ENCODE results near the gene TEAD3.

DNA sequence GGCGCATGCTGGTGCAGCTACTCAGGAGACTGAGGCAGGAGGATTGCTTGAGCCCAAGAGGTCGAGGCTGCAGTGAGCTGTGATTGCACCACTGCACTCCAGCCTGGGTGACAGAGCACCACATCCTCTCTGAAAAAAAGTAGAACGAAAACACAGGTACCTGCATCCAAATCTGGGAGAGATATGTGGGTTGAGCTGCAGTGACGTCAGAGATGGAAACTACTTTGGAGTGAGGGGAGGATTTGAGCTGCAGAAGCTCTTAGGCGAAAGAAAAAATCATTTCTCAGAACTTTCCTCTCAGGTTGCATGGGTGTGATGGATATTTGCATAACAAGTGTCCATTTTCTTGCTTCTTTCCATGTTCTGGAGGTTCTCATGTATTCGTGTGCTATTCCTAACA lies 19.8 kb upstream of the TEAD3 start:
- TF ChIP-seq TP53 (CRISPR knock-in tag; IDR thresholded peaks at IDR 0.05) = no peak
- TF ChIP-seq, protein P1, sequence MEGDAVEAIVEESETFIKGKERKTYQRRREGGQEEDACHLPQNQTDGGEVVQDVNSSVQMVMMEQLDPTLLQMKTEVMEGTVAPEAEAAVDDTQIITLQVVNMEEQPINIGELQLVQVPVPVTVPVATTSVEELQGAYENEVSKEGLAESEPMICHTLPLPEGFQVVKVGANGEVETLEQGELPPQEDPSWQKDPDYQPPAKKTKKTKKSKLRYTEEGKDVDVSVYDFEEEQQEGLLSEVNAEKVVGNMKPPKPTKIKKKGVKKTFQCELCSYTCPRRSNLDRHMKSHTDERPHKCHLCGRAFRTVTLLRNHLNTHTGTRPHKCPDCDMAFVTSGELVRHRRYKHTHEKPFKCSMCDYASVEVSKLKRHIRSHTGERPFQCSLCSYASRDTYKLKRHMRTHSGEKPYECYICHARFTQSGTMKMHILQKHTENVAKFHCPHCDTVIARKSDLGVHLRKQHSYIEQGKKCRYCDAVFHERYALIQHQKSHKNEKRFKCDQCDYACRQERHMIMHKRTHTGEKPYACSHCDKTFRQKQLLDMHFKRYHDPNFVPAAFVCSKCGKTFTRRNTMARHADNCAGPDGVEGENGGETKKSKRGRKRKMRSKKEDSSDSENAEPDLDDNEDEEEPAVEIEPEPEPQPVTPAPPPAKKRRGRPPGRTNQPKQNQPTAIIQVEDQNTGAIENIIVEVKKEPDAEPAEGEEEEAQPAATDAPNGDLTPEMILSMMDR (IDR thresholded peaks at IDR 0.05) = no peak
- TF ChIP-seq, protein P2, sequence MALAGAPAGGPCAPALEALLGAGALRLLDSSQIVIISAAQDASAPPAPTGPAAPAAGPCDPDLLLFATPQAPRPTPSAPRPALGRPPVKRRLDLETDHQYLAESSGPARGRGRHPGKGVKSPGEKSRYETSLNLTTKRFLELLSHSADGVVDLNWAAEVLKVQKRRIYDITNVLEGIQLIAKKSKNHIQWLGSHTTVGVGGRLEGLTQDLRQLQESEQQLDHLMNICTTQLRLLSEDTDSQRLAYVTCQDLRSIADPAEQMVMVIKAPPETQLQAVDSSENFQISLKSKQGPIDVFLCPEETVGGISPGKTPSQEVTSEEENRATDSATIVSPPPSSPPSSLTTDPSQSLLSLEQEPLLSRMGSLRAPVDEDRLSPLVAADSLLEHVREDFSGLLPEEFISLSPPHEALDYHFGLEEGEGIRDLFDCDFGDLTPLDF (CRISPR knock-in tag; IDR thresholded peaks at IDR 0.05) = no peak
- TF ChIP-seq, protein P3, sequence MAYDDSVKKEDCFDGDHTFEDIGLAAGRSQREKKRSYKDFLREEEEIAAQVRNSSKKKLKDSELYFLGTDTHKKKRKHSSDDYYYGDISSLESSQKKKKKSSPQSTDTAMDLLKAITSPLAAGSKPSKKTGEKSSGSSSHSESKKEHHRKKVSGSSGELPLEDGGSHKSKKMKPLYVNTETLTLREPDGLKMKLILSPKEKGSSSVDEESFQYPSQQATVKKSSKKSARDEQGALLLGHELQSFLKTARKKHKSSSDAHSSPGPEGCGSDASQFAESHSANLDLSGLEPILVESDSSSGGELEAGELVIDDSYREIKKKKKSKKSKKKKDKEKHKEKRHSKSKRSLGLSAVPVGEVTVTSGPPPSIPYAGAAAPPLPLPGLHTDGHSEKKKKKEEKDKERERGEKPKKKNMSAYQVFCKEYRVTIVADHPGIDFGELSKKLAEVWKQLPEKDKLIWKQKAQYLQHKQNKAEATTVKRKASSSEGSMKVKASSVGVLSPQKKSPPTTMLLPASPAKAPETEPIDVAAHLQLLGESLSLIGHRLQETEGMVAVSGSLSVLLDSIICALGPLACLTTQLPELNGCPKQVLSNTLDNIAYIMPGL (CRISPR knock-in tag; IDR thresholded peaks at IDR 0.05) = no peak
- TF ChIP-seq, protein P4, sequence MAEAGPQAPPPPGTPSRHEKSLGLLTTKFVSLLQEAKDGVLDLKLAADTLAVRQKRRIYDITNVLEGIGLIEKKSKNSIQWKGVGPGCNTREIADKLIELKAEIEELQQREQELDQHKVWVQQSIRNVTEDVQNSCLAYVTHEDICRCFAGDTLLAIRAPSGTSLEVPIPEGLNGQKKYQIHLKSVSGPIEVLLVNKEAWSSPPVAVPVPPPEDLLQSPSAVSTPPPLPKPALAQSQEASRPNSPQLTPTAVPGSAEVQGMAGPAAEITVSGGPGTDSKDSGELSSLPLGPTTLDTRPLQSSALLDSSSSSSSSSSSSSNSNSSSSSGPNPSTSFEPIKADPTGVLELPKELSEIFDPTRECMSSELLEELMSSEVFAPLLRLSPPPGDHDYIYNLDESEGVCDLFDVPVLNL (CRISPR knock-in tag; IDR thresholded peaks at IDR 0.05; ENCODE audit: borderline replicate concordance, low read depth) = no peak
- no peak for TF ChIP-seq TEAD4 (CRISPR knock-in tag; IDR thresholded peaks at IDR 0.05)

Measured in WTC11 (cell line).